Measurements from ENCODE around the gene ZNF560.

The ZNF560 gene

GRCh38 chr19:9436358-9436757 is 62.1 kb downstream of the ZNF560 start:
- peaks cover 5% of the 10 kb centered on the region for H3K4me1 ChIP-seq
- peaks cover 17% of the 10 kb centered on the region for H3K79me2 ChIP-seq
- no peak for TF ChIP-seq CTCF (IDR thresholded peaks at IDR 0.05)
- no peaks in the 10 kb centered on the region for H3K27me3 ChIP-seq (ENCODE audit: control insufficient read depth, insufficient read depth, low read length)
- peak overlapping the region; percentile 74 for H3K4me2 ChIP-seq (ENCODE audit: low read length)
- H3K27ac ChIP-seq = no peak overlapping the region
- peak overlapping the region; percentile 96 for H2AFZ ChIP-seq
- no peaks in the 10 kb centered on the region for H3K36me3 ChIP-seq (ENCODE audit: control insufficient read depth, insufficient read depth, low read length)
- no peaks in the 10 kb centered on the region for H3K9me3 ChIP-seq (ENCODE audit: control insufficient read depth, low read length)
- H3K4me3 ChIP-seq (ENCODE audit: low read depth, low read length) = peak overlapping the region; percentile 91
- no peak overlapping the region for H3K9ac ChIP-seq

GRCh38 chr19:9435279-9436268 is 62.8 kb downstream of the ZNF560 start, which contains the start of gene ZNF266:
TSS of gene ZNF266 (minus strand) at chr19:9435573. CDS start at chr19:9420089, 15,484 bp downstream.
- Histone ChIP-seq H3K4me2 (ENCODE audit: low read length) (peak within 1 kb of the TSS; percentile 74), H3K4me1 (peaks cover 5% of the 10 kb centered on the region), H2AFZ (peak within 1 kb of the TSS; percentile 96), H3K36me3 (ENCODE audit: control insufficient read depth, insufficient read depth, low read length) (no peaks in the 10 kb centered on the region), H3K79me2 (peaks cover 25% of the 10 kb centered on the region), H3K27me3 (ENCODE audit: control insufficient read depth, insufficient read depth, low read length) (no peaks in the 10 kb centered on the region), H3K9ac (peak within 1 kb of the TSS; percentile 57), H3K27ac (peak within 1 kb of the TSS; percentile 83), H3K4me3 (ENCODE audit: low read depth, low read length) (peak within 1 kb of the TSS; percentile 91), H3K9me3 (ENCODE audit: control insufficient read depth, low read length) (no peaks in the 10 kb centered on the region)
- peak; percentile 88 for TF ChIP-seq CTCF (IDR thresholded peaks at IDR 0.05)

- TF ChIP-seq CTCF (IDR thresholded peaks at IDR 0.05) = no peak
Observed at GRCh38 chr19:9431475-9431874, 66.9 kb downstream of the ZNF560 start.

GRCh38 chr19:9430444-9430843 is 68.0 kb downstream of the ZNF560 start:
- H3K9me3 ChIP-seq (ENCODE audit: control insufficient read depth, low read length) = no peaks in the 10 kb centered on the region
- H3K4me1 ChIP-seq = peaks cover 5% of the 10 kb centered on the region
- no peak overlapping the region for H3K4me3 ChIP-seq (ENCODE audit: low read depth, low read length)
- peaks cover 20% of the 10 kb centered on the region for H3K79me2 ChIP-seq
- H3K27ac ChIP-seq = no peak overlapping the region
- no peak overlapping the region for H3K9ac ChIP-seq
- no peak for TF ChIP-seq CTCF (IDR thresholded peaks at IDR 0.05)
- H2AFZ ChIP-seq = no peak overlapping the region
- H3K4me2 ChIP-seq (ENCODE audit: low read length) = no peak overlapping the region
- no peaks in the 10 kb centered on the region for H3K36me3 ChIP-seq (ENCODE audit: control insufficient read depth, insufficient read depth, low read length)
- H3K27me3 ChIP-seq (ENCODE audit: control insufficient read depth, insufficient read depth, low read length) = no peaks in the 10 kb centered on the region

More at GRCh38 chr19:9431475-9431874, 66.9 kb downstream of the ZNF560 start:
- Histone ChIP-seq H3K4me3 (ENCODE audit: low read depth, low read length) (no peak overlapping the region), H3K4me1 (peaks cover 5% of the 10 kb centered on the region), H3K27ac (no peak overlapping the region), H2AFZ (no peak overlapping the region), H3K9me3 (ENCODE audit: control insufficient read depth, low read length) (no peaks in the 10 kb centered on the region), H3K36me3 (ENCODE audit: control insufficient read depth, insufficient read depth, low read length) (no peaks in the 10 kb centered on the region), H3K79me2 (peaks cover 25% of the 10 kb centered on the region), H3K4me2 (ENCODE audit: low read length) (no peak overlapping the region), H3K27me3 (ENCODE audit: control insufficient read depth, insufficient read depth, low read length) (no peaks in the 10 kb centered on the region), H3K9ac (no peak overlapping the region)
